GM21515 (cell line): ENCODE data around the gene ATP6V1F.

Experiments used
- ATAC-seq: cut with Tn5 transposase; IDR thresholded peaks from one replicate; pipeline ENCODE4 v1.9.1; 2021; ENCODE audit not compliant: unreplicated experiment

ATP6V1F gene

GRCh38 chr7:128862571-128863432, at the start of gene ATP6V1F:
TSS of gene ATP6V1F (plus strand) at chr7:128862856. CDS start at chr7:128862905, 49 bp downstream.
- peak; percentile 83 for ATAC-seq

- no peak for ATAC-seq
Observed at GRCh38 chr7:128814499-128814898, 48.2 kb upstream of the ATP6V1F start.

- no peak for ATAC-seq
Observed at GRCh38 chr7:128815289-128815942, 47.2 kb upstream of the ATP6V1F start.

- no peak for ATAC-seq
Observed at GRCh38 chr7:128818694-128819093, 44.0 kb upstream of the ATP6V1F start.

GRCh38 chr7:128821724-128822123, 40.9 kb upstream of the ATP6V1F start:
- no peak for ATAC-seq

- ATAC-seq, result no peak
Observed at GRCh38 chr7:128826512-128826911, 36.1 kb upstream of the ATP6V1F start.

GRCh38 chr7:128826916-128827247, 35.8 kb upstream of the ATP6V1F start:
- ATAC-seq, result no peak

GRCh38 chr7:128827248-128827958, 35.3 kb upstream of the ATP6V1F start:
- no peak for ATAC-seq

GRCh38 chr7:128827971-128828711, 34.5 kb upstream of the ATP6V1F start:
- ATAC-seq, result no peak

- ATAC-seq, result no peak
Observed at GRCh38 chr7:128829391-128830166, 33.1 kb upstream of the ATP6V1F start.

- ATAC-seq, result no peak
Observed at GRCh38 chr7:128830231-128831177, 32.2 kb upstream of the ATP6V1F start, which contains the start of gene FLNC. TSS of gene FLNC (plus strand) at chr7:128830406. CDS start at chr7:128830638, 232 bp downstream.

- ATAC-seq, result no peak
Observed at GRCh38 chr7:128831178-128831993, 31.3 kb upstream of the ATP6V1F start.

- no peak for ATAC-seq
Observed at GRCh38 chr7:128831994-128832879, 30.4 kb upstream of the ATP6V1F start.

- no peak for ATAC-seq
Observed at GRCh38 chr7:128832880-128833147, 29.8 kb upstream of the ATP6V1F start.

GRCh38 chr7:128833148-128833945, 29.3 kb upstream of the ATP6V1F start:
- no peak for ATAC-seq

- ATAC-seq, result no peak
Observed at GRCh38 chr7:128833946-128834325, 28.7 kb upstream of the ATP6V1F start.
